Activated naive CD4-positive, alpha-beta T cell (primary cell): ENCODE data around the gene B3GNT3.

Experiments used
- DNase-seq, 4 experiments: peaks; one replicate each; lab custom pipeline; 2025; lab: John Stamatoyannopoulos, UW

B3GNT3 gene

GRCh38 chr19:17794731-17795494 is at the start of gene B3GNT3:
Gene B3GNT3, plus strand, starts transcription at chr19:17795138. Its CDS starts 12,670 bp downstream, at chr19:17807808.
- DNase-seq = peak in 1 of 4 experiments; percentile 23

GRCh38 chr19:17747205-17748098 is 47.5 kb upstream of the B3GNT3 start:
- peak; percentile 82 to 94 (median 88) for DNase-seq

GRCh38 chr19:17748884-17749638 is 45.9 kb upstream of the B3GNT3 start:
- no peak for DNase-seq

GRCh38 chr19:17749912-17750317 is 45.0 kb upstream of the B3GNT3 start:
- DNase-seq = no peak

- DNase-seq = peak; percentile 33 to 80 (median 58)
Measured at GRCh38 chr19:17751103-17751911, 43.6 kb upstream of the B3GNT3 start, which contains the start of gene FCHO1. Gene FCHO1, plus strand, starts transcription at chr19:17751477. Its CDS starts 3,688 bp downstream, at chr19:17755165.

GRCh38 chr19:17751912-17752273 is 43.0 kb upstream of the B3GNT3 start:
- no peak for DNase-seq

GRCh38 chr19:17752865-17753639 is 41.9 kb upstream of the B3GNT3 start:
- no peak for DNase-seq

GRCh38 chr19:17753976-17754375 is 41.0 kb upstream of the B3GNT3 start:
- no peak for DNase-seq

GRCh38 chr19:17754634-17755442 is 40.1 kb upstream of the B3GNT3 start:
- DNase-seq = no peak

GRCh38 chr19:17755443-17755890 is 39.5 kb upstream of the B3GNT3 start:
- DNase-seq = no peak

- peak in 1 of 4 experiments; percentile 10 for DNase-seq
Measured at GRCh38 chr19:17755977-17756670, 38.8 kb upstream of the B3GNT3 start.

- DNase-seq = no peak
Measured at GRCh38 chr19:17757125-17757524, 37.8 kb upstream of the B3GNT3 start.

- no peak for DNase-seq
Measured at GRCh38 chr19:17758515-17758914, 36.4 kb upstream of the B3GNT3 start.

- DNase-seq = no peak
Measured at GRCh38 chr19:17761148-17761547, 33.8 kb upstream of the B3GNT3 start.

- DNase-seq = no peak
Measured at GRCh38 chr19:17762505-17763229, 32.3 kb upstream of the B3GNT3 start.

GRCh38 chr19:17764348-17764747 is 30.6 kb upstream of the B3GNT3 start:
- no peak for DNase-seq

GRCh38 chr19:17765069-17765618 is 29.8 kb upstream of the B3GNT3 start:
- DNase-seq = no peak
